ENCODE results near the gene TIPIN.

DNA sequence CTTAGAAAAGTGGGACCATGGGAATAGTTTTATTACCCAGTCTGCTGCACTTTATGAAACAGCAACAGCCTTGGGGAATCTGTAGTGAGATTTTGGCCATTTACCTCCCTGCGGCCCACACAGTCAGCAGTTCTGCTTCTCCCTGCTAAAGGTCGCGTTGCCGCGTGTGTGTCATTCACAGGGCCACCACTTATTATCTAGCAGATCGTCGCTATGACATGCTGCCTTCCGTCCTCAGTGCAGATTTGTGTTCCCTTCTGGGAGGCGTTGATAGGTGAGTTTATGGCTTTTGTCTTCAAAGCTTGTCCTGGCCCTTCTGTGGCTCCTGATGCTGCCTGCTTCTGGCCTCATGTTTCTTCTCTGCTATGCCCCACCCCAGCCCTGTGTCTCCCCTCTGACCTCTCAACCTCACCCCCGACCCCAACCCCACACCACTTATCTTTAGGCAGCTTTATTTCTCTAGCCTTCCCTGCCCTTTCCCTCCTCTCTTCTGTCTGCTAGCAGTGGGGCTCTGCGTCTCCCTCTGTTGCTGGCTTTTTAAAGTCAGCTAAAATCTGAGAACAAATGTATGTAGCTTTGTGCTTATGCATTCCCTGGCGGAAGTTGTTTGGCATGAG lies 33.1 kb downstream of the TIPIN start:
- TF ChIP-seq, protein P1, sequence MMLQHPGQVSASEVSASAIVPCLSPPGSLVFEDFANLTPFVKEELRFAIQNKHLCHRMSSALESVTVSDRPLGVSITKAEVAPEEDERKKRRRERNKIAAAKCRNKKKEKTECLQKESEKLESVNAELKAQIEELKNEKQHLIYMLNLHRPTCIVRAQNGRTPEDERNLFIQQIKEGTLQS (CRISPR knock-in tag; conservative IDR thresholded peaks at IDR 0.05), result no peak
- no peak for TF ChIP-seq CREB1 (CRISPR knock-in tag; IDR thresholded peaks at IDR 0.05)
- TF ChIP-seq NR2C2 (CRISPR knock-in tag; IDR thresholded peaks at IDR 0.05), result no peak
- TF ChIP-seq, protein P2, sequence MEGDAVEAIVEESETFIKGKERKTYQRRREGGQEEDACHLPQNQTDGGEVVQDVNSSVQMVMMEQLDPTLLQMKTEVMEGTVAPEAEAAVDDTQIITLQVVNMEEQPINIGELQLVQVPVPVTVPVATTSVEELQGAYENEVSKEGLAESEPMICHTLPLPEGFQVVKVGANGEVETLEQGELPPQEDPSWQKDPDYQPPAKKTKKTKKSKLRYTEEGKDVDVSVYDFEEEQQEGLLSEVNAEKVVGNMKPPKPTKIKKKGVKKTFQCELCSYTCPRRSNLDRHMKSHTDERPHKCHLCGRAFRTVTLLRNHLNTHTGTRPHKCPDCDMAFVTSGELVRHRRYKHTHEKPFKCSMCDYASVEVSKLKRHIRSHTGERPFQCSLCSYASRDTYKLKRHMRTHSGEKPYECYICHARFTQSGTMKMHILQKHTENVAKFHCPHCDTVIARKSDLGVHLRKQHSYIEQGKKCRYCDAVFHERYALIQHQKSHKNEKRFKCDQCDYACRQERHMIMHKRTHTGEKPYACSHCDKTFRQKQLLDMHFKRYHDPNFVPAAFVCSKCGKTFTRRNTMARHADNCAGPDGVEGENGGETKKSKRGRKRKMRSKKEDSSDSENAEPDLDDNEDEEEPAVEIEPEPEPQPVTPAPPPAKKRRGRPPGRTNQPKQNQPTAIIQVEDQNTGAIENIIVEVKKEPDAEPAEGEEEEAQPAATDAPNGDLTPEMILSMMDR (IDR thresholded peaks at IDR 0.05), result no peak
- TF ChIP-seq GTF2I (CRISPR knock-in tag; conservative IDR thresholded peaks at IDR 0.05), result no peak
- TF ChIP-seq, protein P3, sequence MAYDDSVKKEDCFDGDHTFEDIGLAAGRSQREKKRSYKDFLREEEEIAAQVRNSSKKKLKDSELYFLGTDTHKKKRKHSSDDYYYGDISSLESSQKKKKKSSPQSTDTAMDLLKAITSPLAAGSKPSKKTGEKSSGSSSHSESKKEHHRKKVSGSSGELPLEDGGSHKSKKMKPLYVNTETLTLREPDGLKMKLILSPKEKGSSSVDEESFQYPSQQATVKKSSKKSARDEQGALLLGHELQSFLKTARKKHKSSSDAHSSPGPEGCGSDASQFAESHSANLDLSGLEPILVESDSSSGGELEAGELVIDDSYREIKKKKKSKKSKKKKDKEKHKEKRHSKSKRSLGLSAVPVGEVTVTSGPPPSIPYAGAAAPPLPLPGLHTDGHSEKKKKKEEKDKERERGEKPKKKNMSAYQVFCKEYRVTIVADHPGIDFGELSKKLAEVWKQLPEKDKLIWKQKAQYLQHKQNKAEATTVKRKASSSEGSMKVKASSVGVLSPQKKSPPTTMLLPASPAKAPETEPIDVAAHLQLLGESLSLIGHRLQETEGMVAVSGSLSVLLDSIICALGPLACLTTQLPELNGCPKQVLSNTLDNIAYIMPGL (CRISPR knock-in tag; IDR thresholded peaks at IDR 0.05), result no peak
- TF ChIP-seq NFYB (CRISPR knock-in tag; conservative IDR thresholded peaks at IDR 0.05; ENCODE audit: low read depth), result no peak
- TF ChIP-seq, protein P4, sequence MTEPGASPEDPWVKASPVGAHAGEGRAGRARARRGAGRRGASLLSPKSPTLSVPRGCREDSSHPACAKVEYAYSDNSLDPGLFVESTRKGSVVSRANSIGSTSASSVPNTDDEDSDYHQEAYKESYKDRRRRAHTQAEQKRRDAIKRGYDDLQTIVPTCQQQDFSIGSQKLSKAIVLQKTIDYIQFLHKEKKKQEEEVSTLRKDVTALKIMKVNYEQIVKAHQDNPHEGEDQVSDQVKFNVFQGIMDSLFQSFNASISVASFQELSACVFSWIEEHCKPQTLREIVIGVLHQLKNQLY (CRISPR knock-in tag; IDR thresholded peaks at IDR 0.05), result no peak
- TF ChIP-seq, protein P5, sequence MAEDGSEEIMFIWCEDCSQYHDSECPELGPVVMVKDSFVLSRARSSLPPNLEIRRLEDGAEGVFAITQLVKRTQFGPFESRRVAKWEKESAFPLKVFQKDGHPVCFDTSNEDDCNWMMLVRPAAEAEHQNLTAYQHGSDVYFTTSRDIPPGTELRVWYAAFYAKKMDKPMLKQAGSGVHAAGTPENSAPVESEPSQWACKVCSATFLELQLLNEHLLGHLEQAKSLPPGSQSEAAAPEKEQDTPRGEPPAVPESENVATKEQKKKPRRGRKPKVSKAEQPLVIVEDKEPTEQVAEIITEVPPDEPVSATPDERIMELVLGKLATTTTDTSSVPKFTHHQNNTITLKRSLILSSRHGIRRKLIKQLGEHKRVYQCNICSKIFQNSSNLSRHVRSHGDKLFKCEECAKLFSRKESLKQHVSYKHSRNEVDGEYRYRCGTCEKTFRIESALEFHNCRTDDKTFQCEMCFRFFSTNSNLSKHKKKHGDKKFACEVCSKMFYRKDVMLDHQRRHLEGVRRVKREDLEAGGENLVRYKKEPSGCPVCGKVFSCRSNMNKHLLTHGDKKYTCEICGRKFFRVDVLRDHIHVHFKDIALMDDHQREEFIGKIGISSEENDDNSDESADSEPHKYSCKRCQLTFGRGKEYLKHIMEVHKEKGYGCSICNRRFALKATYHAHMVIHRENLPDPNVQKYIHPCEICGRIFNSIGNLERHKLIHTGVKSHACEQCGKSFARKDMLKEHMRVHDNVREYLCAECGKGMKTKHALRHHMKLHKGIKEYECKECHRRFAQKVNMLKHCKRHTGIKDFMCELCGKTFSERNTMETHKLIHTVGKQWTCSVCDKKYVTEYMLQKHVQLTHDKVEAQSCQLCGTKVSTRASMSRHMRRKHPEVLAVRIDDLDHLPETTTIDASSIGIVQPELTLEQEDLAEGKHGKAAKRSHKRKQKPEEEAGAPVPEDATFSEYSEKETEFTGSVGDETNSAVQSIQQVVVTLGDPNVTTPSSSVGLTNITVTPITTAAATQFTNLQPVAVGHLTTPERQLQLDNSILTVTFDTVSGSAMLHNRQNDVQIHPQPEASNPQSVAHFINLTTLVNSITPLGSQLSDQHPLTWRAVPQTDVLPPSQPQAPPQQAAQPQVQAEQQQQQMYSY (CRISPR knock-in tag; IDR thresholded peaks at IDR 0.05), result no peak
